ENCODE measurements around the gene NIM1K. TPM values are rescaled to one million over a fixed set of nuclear protein-coding genes. Genes with fewer than 3 reads are reported as not detected.

Gene NIM1K
- total and polyA plus RNA-seq, 12 donors: 0.07 to 0.42 (median 0.22) TPM; not detected in 2

- H3K4me1 ChIP-seq: peaks cover 0 to 43% (median 14%) of the 10 kb centered on the region in 9 donors
- intact Hi-C loops (cut with DNase I): loop anchor here in 5 of 10 donors (5.0 to 10.0 kb wide), 3 partner anchors 65 to 195 kb away; no protein-coding TSS in a partner anchor
- H3K4me3 ChIP-seq: no peak overlapping the region
- TF ChIP-seq CTCF (IDR thresholded peaks at IDR 0.05): no peak
- peaks cover 0 to 49% (median 24%) of the 10 kb centered on the region in 9 donors for H3K36me3 ChIP-seq
- ATAC-seq: no peak
- no peaks in the 10 kb centered on the region for H3K9me3 ChIP-seq
- DNase-seq: no peak
- H3K27ac ChIP-seq: no peak overlapping the region
- 96 to 98% methylated on average over 1 of the region's 1 CpG for WGBS, 2 donors
- no peaks in the 10 kb centered on the region for H3K27me3 ChIP-seq
Observed at GRCh38 chr5:43300112-43300511, 108.1 kb downstream of the NIM1K start.

GRCh38 chr5:43301653-43302091, 109.6 kb downstream of the NIM1K start:
- H3K27me3 ChIP-seq: no peaks in the 10 kb centered on the region
- ATAC-seq (no peak), DNase-seq (no peak)
- intact Hi-C loops (cut with DNase I): loop anchor here in 5 of 10 donors (5.0 to 10.0 kb wide), 3 partner anchors 67 to 197 kb away; no protein-coding TSS in a partner anchor
- peaks cover 0 to 49% (median 14%) of the 10 kb centered on the region in 9 donors for H3K4me1 ChIP-seq
- no peak for TF ChIP-seq CTCF (IDR thresholded peaks at IDR 0.05)
- WGBS, 2 donors: 79 to 81% methylated on average over 3 of the region's 3 CpGs
- H3K36me3 ChIP-seq: peaks cover 0 to 33% (median 18%) of the 10 kb centered on the region in 9 donors
- H3K4me3 ChIP-seq: no peak overlapping the region
- H3K9me3 ChIP-seq: no peaks in the 10 kb centered on the region
- H3K27ac ChIP-seq: no peak overlapping the region

GRCh38 chr5:43302481-43302880, 110.5 kb downstream of the NIM1K start:
- H3K4me3 ChIP-seq: no peak overlapping the region
- H3K9me3 ChIP-seq: no peaks in the 10 kb centered on the region
- H3K36me3 ChIP-seq: peaks cover 0 to 27% (median 10%) of the 10 kb centered on the region in 9 donors
- TF ChIP-seq CTCF (IDR thresholded peaks at IDR 0.05): no peak
- no peaks in the 10 kb centered on the region for H3K27me3 ChIP-seq
- H3K4me1 ChIP-seq: peaks cover 0 to 49% (median 14%) of the 10 kb centered on the region in 9 donors
- no peak overlapping the region for H3K27ac ChIP-seq
- WGBS, 2 donors: 96 to 100% methylated on average over 3 of the region's 3 CpGs
- intact Hi-C loops (cut with DNase I): loop anchor here in 5 of 10 donors (5.0 to 10.0 kb wide), 3 partner anchors 68 to 198 kb away; no protein-coding TSS in a partner anchor
- DNase-seq: no peak
- no peak for ATAC-seq

GRCh38 chr5:43303242-43303641, 111.2 kb downstream of the NIM1K start:
- H3K4me3 ChIP-seq: no peak overlapping the region
- intact Hi-C loops (cut with DNase I): loop anchor here in 5 of 10 donors (5.0 to 10.0 kb wide), 3 partner anchors 68 to 198 kb away; no protein-coding TSS in a partner anchor
- H3K36me3 ChIP-seq: peaks cover 0 to 22% (median 2%) of the 10 kb centered on the region in 9 donors
- no peak overlapping the region for H3K27ac ChIP-seq
- ATAC-seq (peak in 3 of 8 donors; percentile 47 to 77 (median 48)), DNase-seq (no peak)
- no peaks in the 10 kb centered on the region for H3K9me3 ChIP-seq
- TF ChIP-seq CTCF (IDR thresholded peaks at IDR 0.05): no peak
- WGBS, 2 donors: 57 to 70% methylated on average over 4 of the region's 4 CpGs
- peaks cover 0 to 49% (median 14%) of the 10 kb centered on the region in 9 donors for H3K4me1 ChIP-seq
- no peaks in the 10 kb centered on the region for H3K27me3 ChIP-seq
